Transverse colon (tissue), 4 donors: ENCODE results near the gene GPR55. TPM values are rescaled to one million over a fixed set of nuclear protein-coding genes. Genes with fewer than 3 reads are reported as not detected.
A peak's percentile ranks its signal among the peaks of the same experiment; 100 is the strongest.

ENCODE experiments used
- DNase-seq: peaks from one replicate; pipeline ENCODE4 v3.0.0-alpha.2; 2019
- H3K27ac ChIP-seq, 4 donors: fragments of 200-600 bp; sonication (generic); 2 replicates each; pipeline ENCODE4 v1.5.1; 2016 to 2018; ENCODE audit warnings: inconsistent platforms in 4 of 4
- H3K27me3 ChIP-seq: fragments of 200-600 bp; sonication (generic); 2 replicates; pipeline ENCODE4 v1.5.1; 2017; ENCODE audit warnings: inconsistent platforms
- H3K36me3 ChIP-seq, 4 donors: fragments of 200-600 bp; sonication (generic); 2 replicates each; pipeline ENCODE4 v1.5.1; 2017 to 2019; ENCODE audit warnings: inconsistent platforms in 4 of 4
- H3K4me1 ChIP-seq, 4 donors: fragments of 200-600 bp; sonication (generic); 2 replicates each; pipeline ENCODE4 v1.5.1; 2017 to 2020; ENCODE audit warnings: inconsistent platforms in 4 of 4
- H3K4me3 ChIP-seq, 4 donors: fragments of 200-600 bp; sonication (generic); 1 replicate in 1 of 4; 2 replicates in 3 of 4; pipeline versions ENCODE4 v1.5.1 to v1.6.1; 2017 to 2019; ENCODE audit warnings: inconsistent platforms in 4 of 4
- H3K9me3 ChIP-seq, 2 donors: fragments of 200-600 bp; sonication (generic); 2 replicates each; pipeline ENCODE4 v1.5.1; 2017 to 2019; ENCODE audit warnings: inconsistent platforms in 2 of 2
- EP300 ChIP-seq: sonication (generic); formaldehyde crosslinking; IDR thresholded peaks from one replicate; pipeline ENCODE4 v1.6.1; 2017; ENCODE audit warnings: antibody characterized with exemption, low read depth
- POLR2A ChIP-seq: fragments of 450-650 bp; IDR thresholded peaks from one replicate; pipeline ENCODE4 v1.6.1; 2016; ENCODE audit warnings: antibody characterized with exemption, mild to moderate bottlenecking, moderate library complexity
- POLR2AphosphoS5 ChIP-seq, 3 donors: sonication (generic); formaldehyde crosslinking; IDR thresholded peaks; one replicate each; pipeline ENCODE4 v1.6.1; 2016; ENCODE audit warnings: antibody characterized with exemption in 3 of 3
- WGBS, 2 donors: methylation state at CpG; one replicate each; pipeline ENCODE4 v1.1.5; 2018; ENCODE audit warnings: low coverage in 1 of 2; 5-methylcytosine and 5-hydroxymethylcytosine counted together
- in situ Hi-C, 4 donors: fragments of 200-750 bp; cut with MboI; loops; one replicate each; pipeline versions ENCODE4 v1.15.0 to v1.15.1; 2017; ENCODE audit warnings: low sequenced_read_pairs in 3 of 4, low pct_ligation_motif_present in 1 of 4, low pct_unique_long_range_greater_than_20kb in 1 of 4
- intact Hi-C: fragments of 100-400 bp; cut with DNase I; formaldehyde crosslinking; loops from one replicate; pipeline ENCODE4 v1.15.1; 2023; ENCODE audit warnings: low total_unique reads
- total RNA-seq, 4 donors: library from RNA; depleted of rRNA; stranded (reverse); fragments of >200 nt; gene quantifications; one replicate each; pipeline ENCODE4 v1.1.0, GENCODE V29; 2016
- TF ChIP-seq, protein P1 (sequence below), 5 experiments: fragments of 200-600 bp in 3 of 5; fragments of 450-650 bp in 2 of 5; sonication (generic) in 3 of 5; IDR thresholded peaks; 1 replicate in 2 of 5; 2 replicates in 3 of 5; pipeline ENCODE4 v1.5.1; 2016 to 2017; ENCODE audit warnings: antibody characterized with exemption in 5 of 5, inconsistent platforms in 3 of 5, mild to moderate bottlenecking in 2 of 5, moderate library complexity in 1 of 5

The GPR55 gene
- total RNA-seq, 4 donors from 2014 or later, result 0.40 to 16.1 (median 2.0) TPM

DNA sequence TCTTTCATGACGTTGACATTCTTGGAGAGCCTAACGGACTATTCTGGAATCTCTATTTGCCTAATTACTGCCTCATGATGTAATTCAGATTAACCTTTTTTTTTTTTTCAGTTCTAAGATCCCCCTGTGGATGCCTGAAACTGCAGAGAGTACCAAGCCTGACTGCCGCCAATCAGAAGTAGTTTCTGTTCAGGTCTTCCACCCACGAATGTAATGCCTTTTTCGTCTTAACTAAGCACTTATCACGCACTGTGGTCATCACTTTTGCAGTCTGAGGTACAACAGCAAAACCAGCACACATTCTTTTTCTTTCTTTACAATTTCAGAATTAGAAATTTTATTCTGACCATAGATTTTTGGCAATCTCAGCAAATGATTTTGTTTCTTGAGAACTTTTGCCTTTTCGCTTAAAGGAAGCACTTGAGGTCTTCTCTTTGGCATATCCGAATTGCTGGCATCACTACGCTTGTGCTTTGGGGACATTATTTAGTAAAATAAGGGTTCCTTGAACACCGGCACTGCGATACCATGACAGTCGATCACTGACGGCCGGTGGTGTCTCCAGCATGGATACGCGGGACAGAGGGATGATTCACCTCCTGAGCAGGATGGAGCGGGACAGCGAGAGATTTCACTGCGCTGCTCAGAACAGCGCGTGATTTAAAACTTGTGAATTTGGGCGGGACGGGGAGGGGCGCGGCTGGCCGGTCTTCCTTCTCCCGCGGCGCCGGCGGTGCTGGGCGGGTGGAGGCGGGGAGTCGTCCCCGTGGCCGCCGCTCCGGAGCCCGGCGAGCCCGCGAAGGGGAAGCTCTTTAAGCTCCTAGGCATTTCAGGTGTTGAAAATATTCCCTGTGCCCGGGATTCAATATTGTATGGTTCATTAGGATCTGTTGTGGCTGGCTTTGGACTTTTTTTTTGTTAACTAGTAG is 32.0 kb upstream of the GPR55 start:
- 9 to 30% methylated on average over 10 to 43 of the region's 43 CpGs for WGBS, 2 donors
- peak; percentile 64 for DNase-seq
- in situ Hi-C loops (no loop called here), intact Hi-C loops (no loop called here)
- H3K27me3 ChIP-seq, result peaks cover 39% of the 10 kb centered on the region
- peaks cover 6 to 25% (median 12%) of the 10 kb centered on the region in 4 donors for H3K4me1 ChIP-seq
- H3K9me3 ChIP-seq, result no peaks in the 10 kb centered on the region
- no peak overlapping the region for H3K27ac ChIP-seq
- TF ChIP-seq POLR2A, result no peak
- H3K36me3 ChIP-seq, result no peaks in the 10 kb centered on the region
- peak overlapping the region in 3 of 4 donors; percentile 22 to 50 (median 24) for H3K4me3 ChIP-seq

- Histone ChIP-seq H3K27ac (no peak overlapping the region), H3K36me3 (no peaks in the 10 kb centered on the region), H3K27me3 (peaks cover 39% of the 10 kb centered on the region), H3K4me3 (no peak overlapping the region), H3K4me1 (peaks cover 6 to 25% (median 12%) of the 10 kb centered on the region in 4 donors), H3K9me3 (no peaks in the 10 kb centered on the region)
- DNase-seq, result no peak
- TF ChIP-seq POLR2AphosphoS5 (IDR thresholded peaks at IDR 0.05) (no peak), POLR2A (no peak), EP300 (no peak)
- TF ChIP-seq, protein P1, sequence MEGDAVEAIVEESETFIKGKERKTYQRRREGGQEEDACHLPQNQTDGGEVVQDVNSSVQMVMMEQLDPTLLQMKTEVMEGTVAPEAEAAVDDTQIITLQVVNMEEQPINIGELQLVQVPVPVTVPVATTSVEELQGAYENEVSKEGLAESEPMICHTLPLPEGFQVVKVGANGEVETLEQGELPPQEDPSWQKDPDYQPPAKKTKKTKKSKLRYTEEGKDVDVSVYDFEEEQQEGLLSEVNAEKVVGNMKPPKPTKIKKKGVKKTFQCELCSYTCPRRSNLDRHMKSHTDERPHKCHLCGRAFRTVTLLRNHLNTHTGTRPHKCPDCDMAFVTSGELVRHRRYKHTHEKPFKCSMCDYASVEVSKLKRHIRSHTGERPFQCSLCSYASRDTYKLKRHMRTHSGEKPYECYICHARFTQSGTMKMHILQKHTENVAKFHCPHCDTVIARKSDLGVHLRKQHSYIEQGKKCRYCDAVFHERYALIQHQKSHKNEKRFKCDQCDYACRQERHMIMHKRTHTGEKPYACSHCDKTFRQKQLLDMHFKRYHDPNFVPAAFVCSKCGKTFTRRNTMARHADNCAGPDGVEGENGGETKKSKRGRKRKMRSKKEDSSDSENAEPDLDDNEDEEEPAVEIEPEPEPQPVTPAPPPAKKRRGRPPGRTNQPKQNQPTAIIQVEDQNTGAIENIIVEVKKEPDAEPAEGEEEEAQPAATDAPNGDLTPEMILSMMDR (IDR thresholded peaks at IDR 0.05), result no peak
- in situ Hi-C loops, result no loop called here
- intact Hi-C loops, result no loop called here
- WGBS, 2 donors, result 88 to 96% methylated on average over 1 of the region's 1 CpG
Measured at GRCh38 chr2:230955163-230955737, 30.2 kb upstream of the GPR55 start.

DNA sequence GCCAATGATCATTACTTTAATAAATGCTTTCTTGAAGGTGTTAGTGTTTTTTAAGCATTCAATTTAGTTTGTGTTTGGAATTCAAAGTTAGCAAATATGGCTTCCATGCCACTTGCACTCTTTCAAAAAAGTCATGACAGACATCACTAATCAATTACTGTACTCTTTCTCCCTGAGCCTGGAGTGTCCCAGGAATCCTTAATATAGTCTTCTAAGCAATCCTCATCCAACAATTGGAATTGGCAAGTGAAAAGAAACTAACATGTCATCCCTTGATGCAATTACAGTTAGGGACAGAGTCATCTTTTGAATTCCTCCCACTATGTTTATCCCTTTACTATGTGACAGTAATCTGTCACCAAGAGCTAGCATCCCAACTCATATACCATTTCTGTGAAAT is 29.7 kb upstream of the GPR55 start:
- no peaks in the 10 kb centered on the region for H3K9me3 ChIP-seq
- TF ChIP-seq POLR2AphosphoS5 (IDR thresholded peaks at IDR 0.05) (no peak), EP300 (no peak), POLR2A (no peak)
- TF ChIP-seq, protein P1 (IDR thresholded peaks at IDR 0.05), result no peak
- peaks cover 6 to 22% (median 12%) of the 10 kb centered on the region in 4 donors for H3K4me1 ChIP-seq
- H3K27me3 ChIP-seq, result peaks cover 39% of the 10 kb centered on the region
- in situ Hi-C loops, result no loop called here
- no peak for DNase-seq
- no peak overlapping the region for H3K27ac ChIP-seq
- intact Hi-C loops, result no loop called here
- no peaks in the 10 kb centered on the region for H3K36me3 ChIP-seq
- H3K4me3 ChIP-seq, result no peak overlapping the region

DNA sequence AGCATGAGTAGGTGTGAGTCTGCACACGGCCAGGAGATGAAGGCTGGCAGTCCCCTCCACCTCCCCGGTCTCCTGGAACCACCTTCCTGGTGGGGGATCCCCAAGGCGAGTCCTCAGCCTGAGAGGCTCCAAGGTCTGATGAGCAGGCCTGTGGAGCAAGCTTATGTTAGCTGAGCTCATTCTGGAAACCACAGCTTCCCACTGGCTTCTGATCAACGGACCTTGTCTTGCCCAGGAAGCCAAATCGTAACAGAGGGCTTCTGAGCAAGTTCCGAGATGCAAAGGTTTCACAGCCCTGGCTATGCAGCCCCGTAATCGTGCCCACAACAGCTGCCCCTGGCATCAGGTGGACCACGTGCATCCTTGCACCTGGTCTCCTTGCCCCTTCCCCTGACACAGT is 28.8 kb upstream of the GPR55 start:
- in situ Hi-C loops (no loop called here), intact Hi-C loops (no loop called here)
- no peaks in the 10 kb centered on the region for H3K36me3 ChIP-seq
- 78% methylated on average over 8 of the region's 9 CpGs; no CpG with 5 or more reads in 1 of the 2 donors for WGBS, 2 donors
- DNase-seq, result no peak
- H3K27me3 ChIP-seq, result peaks cover 34% of the 10 kb centered on the region
- no peak for TF ChIP-seq POLR2AphosphoS5 (IDR thresholded peaks at IDR 0.05)
- TF ChIP-seq, protein P1 (IDR thresholded peaks at IDR 0.05), result no peak
- no peak for TF ChIP-seq EP300
- no peak for TF ChIP-seq POLR2A
- no peaks in the 10 kb centered on the region for H3K9me3 ChIP-seq
- H3K27ac ChIP-seq, result no peak overlapping the region
- peaks cover 6 to 15% (median 12%) of the 10 kb centered on the region in 4 donors for H3K4me1 ChIP-seq
- H3K4me3 ChIP-seq, result no peak overlapping the region
